ENCODE measurements around the gene KCNIP1. TPM values are rescaled to one million over a fixed set of nuclear protein-coding genes. Genes with fewer than 3 reads are reported as not detected.
A peak's percentile ranks its signal among the peaks of the same experiment; 100 is the strongest.

Gene KCNIP1
- total RNA-seq, 4 donors from 2014 or later, result not detected

DNA sequence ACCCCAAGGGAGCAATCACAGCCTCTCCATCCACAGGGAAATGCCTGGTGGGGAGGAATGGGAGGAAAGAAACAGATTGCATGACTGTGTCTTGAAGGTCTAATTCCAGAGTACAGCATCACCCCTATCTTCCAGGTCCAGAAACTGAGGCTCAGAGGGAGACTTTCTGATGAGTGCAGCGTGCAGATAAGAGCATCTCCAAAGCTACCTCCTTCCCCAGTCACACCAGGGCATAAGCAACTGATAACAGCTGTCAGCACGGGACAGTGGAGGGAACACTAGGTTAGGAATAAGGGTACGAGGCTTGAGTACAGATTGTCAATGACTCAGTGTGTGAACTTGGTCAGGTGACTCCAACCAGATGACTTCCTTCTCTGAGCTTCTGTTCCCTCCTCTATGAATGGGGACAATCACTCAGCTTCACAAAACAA lies 126.9 kb downstream of the KCNIP1 start:
- peak in 1 of 2 donors; percentile 63 for DNase-seq (ENCODE audit: low spot score in 2 of 2)
- H3K4me3 ChIP-seq (ENCODE audit: low read depth, poor library complexity, severe bottlenecking), result no peak overlapping the region
- 54 to 61% methylated on average over 3 of the region's 3 CpGs for WGBS, 2 donors
- TF ChIP-seq POLR2A (IDR thresholded peaks at IDR 0.05), result no peak
- TF ChIP-seq, protein P1, sequence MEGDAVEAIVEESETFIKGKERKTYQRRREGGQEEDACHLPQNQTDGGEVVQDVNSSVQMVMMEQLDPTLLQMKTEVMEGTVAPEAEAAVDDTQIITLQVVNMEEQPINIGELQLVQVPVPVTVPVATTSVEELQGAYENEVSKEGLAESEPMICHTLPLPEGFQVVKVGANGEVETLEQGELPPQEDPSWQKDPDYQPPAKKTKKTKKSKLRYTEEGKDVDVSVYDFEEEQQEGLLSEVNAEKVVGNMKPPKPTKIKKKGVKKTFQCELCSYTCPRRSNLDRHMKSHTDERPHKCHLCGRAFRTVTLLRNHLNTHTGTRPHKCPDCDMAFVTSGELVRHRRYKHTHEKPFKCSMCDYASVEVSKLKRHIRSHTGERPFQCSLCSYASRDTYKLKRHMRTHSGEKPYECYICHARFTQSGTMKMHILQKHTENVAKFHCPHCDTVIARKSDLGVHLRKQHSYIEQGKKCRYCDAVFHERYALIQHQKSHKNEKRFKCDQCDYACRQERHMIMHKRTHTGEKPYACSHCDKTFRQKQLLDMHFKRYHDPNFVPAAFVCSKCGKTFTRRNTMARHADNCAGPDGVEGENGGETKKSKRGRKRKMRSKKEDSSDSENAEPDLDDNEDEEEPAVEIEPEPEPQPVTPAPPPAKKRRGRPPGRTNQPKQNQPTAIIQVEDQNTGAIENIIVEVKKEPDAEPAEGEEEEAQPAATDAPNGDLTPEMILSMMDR (IDR thresholded peaks at IDR 0.05), result no peak
- intact Hi-C loops (cut with DNase I; ENCODE audit: low total_unique reads), result no loop called here

DNA sequence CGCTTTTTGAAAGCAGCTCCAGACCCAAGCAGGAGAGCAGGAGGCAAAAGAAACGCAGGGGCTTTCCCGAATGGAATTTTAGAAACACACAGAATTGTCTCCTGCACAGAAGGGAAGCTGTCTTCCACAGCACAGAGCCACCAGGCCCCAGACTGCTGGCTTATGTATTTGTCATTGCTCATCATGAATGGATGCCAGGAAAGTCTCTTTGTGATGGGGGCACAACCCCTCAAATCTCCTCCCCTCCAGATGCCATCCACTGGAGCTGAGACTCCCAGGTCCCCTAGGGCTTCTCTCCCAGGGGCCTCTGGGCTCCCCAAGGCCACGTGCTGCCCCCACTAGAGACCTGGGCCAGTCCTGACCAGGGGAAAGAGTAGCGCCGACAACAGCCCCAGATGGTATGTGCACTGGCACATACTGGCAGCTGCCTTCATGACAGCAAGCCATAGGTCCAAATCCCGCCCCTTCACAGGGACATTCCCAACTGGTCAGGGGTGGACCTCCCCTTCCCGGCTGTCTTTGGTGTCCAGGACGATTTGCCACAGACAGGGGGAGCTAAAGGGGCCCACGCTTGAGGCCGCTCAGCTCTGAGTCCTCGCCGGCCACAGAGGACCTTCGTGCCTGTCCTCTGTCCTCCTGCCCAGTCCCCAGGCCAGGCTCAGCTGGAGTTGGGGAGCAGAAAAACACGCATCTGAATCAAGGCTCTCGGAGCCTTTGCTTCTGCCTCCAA lies 127.8 kb downstream of the KCNIP1 start:
- intact Hi-C loops (cut with DNase I; ENCODE audit: low total_unique reads), result no loop called here
- peak in 1 of 2 donors; percentile 85 for DNase-seq (ENCODE audit: low spot score in 2 of 2)
- H3K4me3 ChIP-seq (ENCODE audit: low read depth, poor library complexity, severe bottlenecking), result no peak overlapping the region
- WGBS, 2 donors, result 35 to 36% methylated on average over 11 to 16 of the region's 16 CpGs
- TF ChIP-seq POLR2A (IDR thresholded peaks at IDR 0.05), result no peak
- TF ChIP-seq, protein P1 (IDR thresholded peaks at IDR 0.05), result no peak

DNA sequence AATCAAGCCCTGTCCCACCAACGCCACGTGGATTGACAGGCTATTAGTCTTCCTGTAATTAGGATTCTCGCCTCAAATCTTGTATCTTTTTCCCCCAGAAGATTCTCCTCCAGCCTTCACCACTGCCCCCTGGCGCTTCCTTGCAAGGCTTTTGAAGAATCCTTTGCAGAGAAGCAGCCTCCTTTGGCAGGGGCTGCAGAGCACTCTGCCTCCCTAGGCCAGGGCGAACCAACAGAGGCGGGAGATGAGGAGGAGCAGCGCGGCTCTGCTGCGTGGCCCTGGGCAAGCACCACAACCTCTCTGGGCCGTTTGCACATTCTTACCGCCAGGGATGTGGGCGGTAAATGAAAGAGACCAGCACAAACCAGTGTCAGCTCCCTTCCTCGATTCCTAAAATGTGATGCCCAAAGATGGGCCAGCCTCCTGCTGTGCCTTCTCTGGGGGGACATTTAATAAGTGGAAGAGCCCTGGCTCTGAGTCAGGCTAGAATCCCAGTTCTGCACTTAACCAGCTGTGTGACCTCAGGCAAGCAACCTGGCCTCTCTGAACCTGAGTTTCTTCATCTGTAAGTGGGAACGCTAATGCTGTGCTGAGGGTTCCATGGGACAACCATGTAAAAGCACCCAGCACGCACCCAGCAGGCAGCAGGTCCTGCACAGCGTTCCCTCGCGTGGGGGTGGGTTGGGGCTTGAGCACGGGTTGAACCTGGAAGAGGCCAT lies 128.6 kb downstream of the KCNIP1 start:
- no peak for DNase-seq (ENCODE audit: low spot score in 2 of 2)
- intact Hi-C loops (cut with DNase I; ENCODE audit: low total_unique reads), result no loop called here
- TF ChIP-seq POLR2A (IDR thresholded peaks at IDR 0.05), result no peak
- TF ChIP-seq, protein P1 (IDR thresholded peaks at IDR 0.05), result no peak
- H3K4me3 ChIP-seq (ENCODE audit: low read depth, poor library complexity, severe bottlenecking), result no peak overlapping the region
- WGBS, 2 donors, result 32 to 35% methylated on average over 19 of the region's 19 CpGs

DNA sequence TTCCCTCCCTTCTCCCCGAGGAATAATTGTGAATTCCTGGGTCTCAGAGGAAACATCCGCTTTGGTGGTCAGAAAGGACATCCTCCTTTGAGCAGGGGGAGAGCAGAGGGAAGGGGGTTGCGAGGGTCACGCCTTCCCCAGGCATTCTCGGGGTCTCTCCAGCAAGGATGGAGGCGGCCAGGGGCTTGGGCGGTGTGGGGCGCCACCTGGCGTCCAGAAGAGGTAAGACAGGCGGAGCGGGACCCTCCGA lies 129.1 kb downstream of the KCNIP1 start:
- no peak for DNase-seq (ENCODE audit: low spot score in 2 of 2)
- H3K4me3 ChIP-seq (ENCODE audit: low read depth, poor library complexity, severe bottlenecking), result no peak overlapping the region
- TF ChIP-seq, protein P1 (IDR thresholded peaks at IDR 0.05), result peak in 1 of 3 donors; percentile 85
- TF ChIP-seq POLR2A (IDR thresholded peaks at IDR 0.05), result no peak
- intact Hi-C loops (cut with DNase I; ENCODE audit: low total_unique reads), result no loop called here
- 2% methylated on average over 12 of the region's 12 CpGs for WGBS, 2 donors

DNA sequence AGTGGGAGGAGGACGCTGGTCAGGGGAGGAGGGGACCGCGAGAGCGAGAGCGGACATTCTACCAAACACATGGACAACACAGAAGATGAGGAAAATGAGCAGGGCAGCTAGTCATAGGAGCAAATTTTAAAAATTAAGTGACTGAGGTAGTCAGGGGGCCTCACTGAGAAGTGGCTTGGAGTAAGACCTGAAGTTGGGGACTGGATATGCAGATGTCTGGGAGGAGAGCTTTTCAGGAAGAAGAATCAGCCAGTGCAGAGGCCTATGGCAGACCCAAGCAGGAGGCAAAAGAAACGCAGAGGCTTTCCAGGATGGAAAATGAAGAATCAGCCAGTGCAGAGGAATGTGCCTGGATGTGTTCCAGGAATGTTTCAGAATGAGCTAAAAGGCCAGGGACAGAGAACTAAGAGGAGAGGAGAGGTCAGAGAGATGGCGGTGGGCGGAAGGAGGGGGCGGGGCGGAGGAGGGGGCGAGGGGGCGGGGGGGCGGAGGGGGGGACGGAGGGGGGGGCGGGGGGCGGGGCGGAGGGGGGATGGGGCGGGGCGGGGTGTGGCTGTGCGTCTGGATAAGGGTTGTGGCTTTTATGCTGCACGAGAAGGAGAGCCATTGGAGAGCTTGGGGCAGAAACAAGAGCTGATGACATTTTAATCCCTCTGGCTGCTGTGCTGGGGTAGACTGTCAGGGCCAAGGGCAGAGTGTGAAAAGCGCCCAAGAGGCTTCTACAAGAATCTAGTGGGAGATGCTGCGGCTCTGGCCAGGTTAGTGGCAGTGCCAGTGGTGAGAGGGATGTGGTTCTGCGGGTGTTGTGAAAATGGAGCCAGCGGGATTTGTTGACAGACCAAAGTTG lies 129.6 kb downstream of the KCNIP1 start:
- no peak for TF ChIP-seq POLR2A (IDR thresholded peaks at IDR 0.05)
- TF ChIP-seq, protein P1 (IDR thresholded peaks at IDR 0.05), result no peak
- H3K4me3 ChIP-seq (ENCODE audit: low read depth, poor library complexity, severe bottlenecking), result no peak overlapping the region
- WGBS, 2 donors, result 3% methylated on average over 15 to 23 of the region's 25 CpGs
- DNase-seq (ENCODE audit: low spot score in 2 of 2), result peak; percentile 71 to 93
- intact Hi-C loops (cut with DNase I; ENCODE audit: low total_unique reads), result no loop called here
